ENCODE results near the gene NKX1-2.
"Not testable (repeated sequence)": the region's sequence is repeated elsewhere in the genome, so short reads cannot be mapped to it uniquely, and the experiment has no call there.

NKX1-2 gene

DNA sequence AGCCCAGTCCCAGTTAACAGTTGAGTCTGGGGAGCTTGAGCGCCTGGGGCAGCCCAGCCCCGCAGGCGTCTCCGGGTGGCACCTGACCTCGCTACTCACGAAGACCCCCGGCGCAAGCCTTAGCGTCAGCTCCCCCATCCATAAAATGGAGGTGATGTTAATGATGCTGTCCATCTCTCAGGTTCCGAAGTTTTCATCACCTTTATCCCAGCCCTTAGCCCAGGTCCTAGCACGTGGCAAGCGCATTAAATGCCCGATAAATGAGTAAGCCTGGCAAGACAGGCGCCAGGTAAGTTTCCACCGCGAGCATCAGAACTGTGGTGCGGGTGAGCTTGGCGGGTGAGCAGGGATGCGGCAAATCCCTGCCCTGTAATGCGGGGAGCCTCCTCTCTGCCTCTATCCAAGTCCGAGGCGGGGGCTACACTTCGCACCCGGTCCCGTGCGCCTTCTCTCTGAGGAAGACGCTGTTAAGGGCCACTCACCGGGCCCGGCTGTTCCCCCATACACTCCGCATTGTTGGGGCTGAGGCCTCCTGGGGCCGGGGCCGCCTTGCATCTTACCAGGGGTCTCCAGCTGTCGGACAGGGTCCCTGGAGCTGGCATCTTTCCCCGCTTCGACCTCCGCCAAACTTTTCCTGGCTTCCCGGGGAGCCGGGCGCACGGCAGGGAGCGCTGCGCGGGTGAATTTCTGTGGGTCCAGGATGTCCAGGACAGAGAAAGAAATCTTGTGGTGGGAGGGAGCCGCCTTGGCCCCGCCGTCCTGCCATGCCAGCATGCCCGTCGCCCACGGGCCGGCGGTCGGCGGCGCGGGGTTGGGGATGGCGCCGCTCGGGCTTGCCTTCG lies 444 bp downstream of the NKX1-2 start:
- DNase-seq (ENCODE audit: low read depth in 2 of 2), result no peak

DNA sequence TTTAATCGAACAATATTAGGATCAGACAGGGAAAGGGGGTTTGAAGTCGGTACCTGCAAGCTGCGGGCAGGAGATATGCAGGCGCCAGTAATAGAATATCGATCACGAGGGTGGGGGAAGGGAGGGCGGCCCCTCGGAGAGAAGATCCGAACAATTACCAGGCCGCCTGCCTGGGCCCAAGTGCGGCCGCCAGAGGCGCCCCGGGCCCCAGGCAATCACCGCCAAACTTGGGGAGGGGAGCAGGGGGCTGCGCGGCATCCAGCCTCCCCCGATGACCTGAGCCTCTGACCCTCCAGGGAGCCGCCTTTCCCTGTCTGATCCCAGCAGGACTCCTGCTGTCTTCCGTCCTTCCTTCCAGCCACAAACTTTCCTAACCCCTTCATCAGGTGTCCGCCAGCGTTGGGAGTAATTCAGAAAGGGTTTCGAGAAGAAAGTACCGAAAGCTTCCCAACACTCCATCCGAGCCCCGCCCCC lies 1.1 kb downstream of the NKX1-2 start:
- no peak for DNase-seq (ENCODE audit: low read depth in 2 of 2)

DNA sequence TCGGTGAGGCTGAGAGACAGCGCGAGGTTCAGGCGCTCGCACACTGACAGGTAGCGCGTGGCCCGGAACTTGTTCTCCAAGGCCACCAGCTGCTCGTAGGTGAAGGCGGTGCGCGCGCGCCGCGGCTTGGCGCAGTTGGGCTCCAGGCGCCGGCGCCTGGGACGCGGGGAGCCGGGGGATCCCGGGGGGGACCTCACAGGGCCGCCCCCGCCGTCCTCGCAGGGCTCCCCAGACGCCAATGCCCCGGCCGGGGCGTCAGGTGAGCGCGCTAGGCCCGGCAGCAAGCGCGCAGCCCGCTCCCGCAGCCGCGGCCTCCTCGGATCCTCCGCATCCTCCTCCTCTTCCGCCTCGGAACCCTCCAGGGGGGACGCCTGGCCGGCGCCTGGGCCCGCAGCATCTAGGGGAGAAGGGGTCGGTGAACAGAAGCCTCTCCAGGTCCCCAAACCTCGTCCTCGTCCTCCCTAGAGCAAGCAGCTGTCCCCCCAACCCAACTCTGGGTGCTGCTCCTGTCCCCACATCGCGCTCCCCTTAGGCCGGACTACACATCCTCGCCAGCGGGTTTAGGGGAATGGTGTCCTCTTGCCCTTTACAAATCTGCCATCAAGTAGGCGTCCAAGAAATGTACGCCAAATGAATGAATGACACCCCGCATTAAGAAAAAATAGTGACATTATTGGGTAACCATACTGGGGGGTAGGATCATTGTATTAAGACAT lies 1.9 kb downstream of the NKX1-2 start:
- no peak for DNase-seq (ENCODE audit: low read depth in 2 of 2)

DNA sequence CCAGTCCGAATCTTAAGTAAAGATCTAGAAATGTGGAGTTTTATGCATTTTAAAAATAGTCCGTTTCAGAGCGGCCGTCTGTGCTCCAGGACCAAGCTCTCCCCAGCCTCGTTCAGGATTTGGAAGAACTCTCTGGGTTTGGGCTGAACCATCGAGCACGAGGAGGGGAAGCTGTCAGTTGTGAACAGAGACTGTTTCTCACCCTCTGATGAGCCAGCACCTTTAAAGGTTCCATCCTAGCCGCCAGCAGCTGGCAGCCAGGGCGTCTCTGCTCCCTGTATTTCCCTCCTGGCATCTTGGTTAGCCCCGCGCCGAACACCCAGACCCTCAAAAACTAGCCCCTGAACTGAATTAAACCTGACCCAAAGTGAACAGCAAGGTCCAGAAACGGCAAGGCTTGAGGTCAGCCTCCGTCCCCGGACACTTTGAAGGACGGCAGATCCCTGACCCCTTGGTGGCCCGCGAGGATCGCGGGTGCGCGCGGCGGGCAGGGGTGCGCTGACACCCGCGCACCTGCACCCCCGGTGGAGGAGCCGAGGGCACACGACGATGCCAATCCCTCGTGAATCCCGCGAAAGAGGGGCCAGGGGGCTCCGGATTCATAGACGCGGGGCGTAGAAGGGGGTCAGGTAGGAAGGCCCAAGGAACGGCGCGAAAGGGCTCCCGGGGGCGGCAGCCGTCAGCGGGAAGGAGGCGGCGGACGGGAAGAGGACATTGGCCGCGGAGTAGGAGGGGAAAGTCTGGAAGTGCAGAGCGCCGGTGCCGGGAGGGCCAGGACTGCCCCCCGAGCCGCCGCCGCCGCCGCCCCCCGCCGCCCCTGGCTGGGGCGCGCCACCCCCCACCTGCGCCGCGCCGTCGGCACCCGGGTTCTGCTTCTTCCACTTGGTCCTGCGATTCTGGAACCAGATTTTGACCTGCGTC lies 2.7 kb downstream of the NKX1-2 start:
- DNase-seq (ENCODE audit: low read depth in 2 of 2), result no peak

DNA sequence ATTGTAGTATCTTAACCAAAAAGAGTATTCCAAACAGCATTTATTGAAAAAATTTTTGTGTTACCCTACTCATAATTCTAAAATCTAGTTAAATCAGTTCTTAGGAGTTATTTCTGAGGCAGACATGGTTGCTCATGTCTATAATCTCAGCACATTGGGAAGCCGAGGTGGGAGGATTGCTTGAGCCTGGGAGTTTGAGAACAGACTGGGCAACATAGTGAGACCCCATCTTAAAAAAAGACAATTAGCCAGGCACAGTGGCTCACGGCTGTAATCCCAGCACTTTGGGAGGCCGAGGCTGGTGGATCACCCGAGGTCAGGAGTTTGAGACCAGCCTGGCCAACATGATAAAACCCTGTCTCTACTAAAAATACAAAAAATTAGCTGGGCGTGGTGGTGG lies 8.1 kb downstream of the NKX1-2 start:
- DNase-seq (ENCODE audit: low read depth in 2 of 2), result not testable (repeated sequence)

DNA sequence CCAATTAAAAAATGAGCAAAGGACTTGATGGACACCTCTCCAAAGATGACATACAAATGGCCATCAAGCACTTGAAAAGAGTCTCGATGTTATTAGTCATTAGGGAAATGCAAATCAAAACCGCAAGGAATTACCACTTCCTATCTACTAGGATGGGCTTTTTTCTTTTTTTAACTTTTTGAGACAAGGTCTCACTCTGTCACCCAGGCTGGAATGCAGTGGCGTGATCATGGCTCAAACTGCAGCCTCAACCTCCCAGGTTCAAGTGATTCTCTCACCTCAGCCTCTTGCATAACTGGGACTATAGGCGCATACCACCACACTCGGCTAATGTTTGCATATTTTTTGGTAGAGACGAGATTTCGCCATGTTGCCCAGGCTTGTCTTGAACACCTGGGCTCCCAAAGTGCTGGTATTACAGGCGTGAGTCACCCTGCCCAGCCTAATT lies 13.6 kb downstream of the NKX1-2 start:
- DNase-seq (ENCODE audit: low read depth in 2 of 2), result no peak

DNA sequence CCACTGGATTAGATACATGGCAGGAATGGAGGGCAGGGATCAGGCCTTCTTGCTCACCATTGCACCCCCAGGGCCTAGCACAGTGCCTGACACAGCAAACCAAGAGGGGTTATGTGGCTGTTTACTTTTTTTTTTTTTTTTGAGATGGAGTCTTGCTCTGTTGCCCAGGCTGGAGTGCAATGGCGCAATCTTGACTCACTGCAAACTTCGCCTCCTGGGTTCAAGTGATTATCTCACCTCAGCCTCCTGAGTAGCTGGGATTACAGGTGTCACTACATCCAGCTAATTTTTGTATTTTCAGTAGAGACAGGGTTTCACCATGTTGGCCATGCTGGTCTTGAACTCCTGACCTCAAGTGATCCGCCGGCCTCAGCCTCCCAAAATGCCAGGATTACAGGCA lies 14.2 kb downstream of the NKX1-2 start:
- DNase-seq (ENCODE audit: low read depth in 2 of 2), result not testable (repeated sequence)

DNA sequence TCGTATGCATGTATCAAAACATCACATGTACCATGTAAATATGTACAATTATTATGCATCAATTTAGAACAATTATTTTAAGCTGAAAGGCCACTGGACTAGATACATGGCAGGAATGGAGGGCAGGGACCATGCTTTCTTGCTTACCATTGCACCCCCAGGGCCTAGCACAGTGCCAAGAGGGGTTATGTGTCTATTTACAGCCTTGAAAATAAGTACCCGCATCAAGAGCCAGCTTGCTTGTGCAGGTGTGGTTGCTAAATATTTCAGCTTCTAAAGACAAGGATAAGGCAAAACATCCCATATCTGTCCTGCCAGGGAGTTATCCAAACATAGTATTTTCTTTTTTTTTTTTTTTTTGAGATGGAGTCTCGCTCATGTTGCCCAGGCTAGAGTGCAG lies 16.4 kb downstream of the NKX1-2 start:
- no peak for DNase-seq (ENCODE audit: low read depth in 2 of 2)

DNA sequence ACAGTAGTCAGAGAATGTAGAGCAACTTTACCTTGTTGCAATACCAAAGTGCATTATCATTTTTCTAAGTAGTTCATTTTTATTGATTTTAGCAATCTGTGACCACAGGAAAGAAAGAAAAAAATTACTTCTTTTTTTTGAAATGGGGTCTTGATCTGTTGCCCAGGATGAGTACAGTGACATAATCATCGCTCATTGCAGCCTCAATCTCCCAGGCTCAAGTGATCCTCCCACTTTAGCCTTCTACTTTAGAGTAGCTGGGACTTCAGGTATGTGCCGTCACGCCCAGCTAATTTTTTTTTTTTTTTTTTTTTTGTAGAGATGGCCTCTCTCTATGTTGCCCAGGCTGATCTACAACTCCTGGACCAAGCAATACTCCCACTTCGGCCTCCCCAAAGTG lies 19.8 kb downstream of the NKX1-2 start:
- DNase-seq (ENCODE audit: low read depth in 2 of 2), result no peak

DNA sequence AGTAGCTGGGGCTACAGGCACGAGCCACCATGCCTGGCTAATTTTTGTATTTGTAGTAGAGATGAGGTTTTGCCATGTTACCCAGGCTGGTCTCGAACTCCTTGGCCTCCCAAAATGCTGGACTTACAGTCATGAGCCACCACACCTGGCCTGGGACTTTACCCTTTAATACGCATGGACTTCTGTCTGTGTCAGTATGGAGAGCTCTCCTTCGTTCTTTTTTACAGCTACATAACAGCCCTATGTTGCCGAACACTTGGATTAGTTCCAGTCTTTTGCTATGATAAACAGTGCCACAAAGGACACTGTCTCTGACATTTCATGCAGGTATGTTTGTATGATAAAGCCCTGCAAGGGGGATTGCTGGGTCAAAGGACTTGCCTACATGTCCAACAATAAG lies 20.3 kb downstream of the NKX1-2 start:
- no peak for DNase-seq (ENCODE audit: low read depth in 2 of 2)

DNA sequence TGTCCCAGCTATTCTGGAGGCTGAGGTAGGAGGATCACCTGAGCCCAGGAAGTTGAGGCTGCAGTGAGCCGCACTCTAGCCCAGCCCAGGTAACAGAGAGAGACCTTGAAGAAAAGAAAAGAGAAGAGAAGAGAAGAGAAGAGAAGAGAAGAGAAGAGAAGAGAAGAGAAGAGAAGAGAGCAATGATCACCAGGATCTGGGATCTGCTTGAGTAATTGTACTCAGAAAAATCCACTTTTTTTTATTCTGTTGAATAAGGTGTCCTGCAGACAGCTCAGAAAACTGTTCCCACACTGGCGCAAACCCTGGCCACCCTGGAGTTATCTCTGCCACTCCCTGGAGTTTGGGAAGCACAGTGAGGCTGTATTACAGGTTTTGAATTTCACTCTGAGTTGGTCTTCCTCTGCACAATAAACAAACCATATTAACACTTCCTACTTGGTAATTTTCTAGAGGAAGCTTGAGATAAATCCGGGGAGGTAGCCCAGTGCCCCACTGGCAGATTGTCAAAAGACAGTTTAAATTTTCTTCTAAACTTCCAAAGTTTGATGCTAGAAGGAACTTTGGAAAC lies 21.5 kb downstream of the NKX1-2 start:
- no peak for DNase-seq (ENCODE audit: low read depth in 2 of 2)

DNA sequence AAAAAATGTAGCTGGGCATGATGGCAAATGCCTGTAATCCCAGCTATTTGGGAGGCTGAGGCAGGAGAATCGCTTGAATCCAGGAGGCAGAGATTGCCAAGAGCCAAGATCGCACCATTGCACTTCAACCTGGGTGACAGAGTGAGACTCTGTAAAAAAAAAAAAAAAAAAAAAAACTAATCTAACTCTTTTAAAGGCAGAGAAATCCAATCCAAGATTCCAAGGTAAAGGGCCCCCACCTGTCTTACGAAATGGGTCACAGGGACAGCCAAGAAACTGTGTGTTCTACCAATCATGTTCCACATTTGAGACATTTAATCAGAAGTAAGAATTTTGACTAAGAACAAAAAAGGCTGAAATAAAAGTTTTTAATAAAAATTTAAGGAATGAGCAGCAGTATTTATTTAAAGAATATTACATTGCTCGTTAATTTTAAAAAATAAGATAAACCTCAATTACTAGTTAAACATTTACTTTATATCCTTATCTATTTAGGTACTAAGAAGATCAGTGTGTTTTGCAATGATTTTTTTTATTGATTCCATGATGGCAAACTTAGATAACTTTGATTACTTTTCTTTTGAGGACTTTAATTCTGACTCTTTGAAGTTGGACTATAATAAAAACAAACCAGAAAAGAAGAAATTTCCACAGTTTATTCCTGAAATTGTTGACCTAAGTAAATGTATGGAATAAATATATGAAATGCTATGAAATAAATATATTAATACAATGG lies 24.4 kb downstream of the NKX1-2 start:
- DNase-seq (ENCODE audit: low read depth in 2 of 2), result no peak

DNA sequence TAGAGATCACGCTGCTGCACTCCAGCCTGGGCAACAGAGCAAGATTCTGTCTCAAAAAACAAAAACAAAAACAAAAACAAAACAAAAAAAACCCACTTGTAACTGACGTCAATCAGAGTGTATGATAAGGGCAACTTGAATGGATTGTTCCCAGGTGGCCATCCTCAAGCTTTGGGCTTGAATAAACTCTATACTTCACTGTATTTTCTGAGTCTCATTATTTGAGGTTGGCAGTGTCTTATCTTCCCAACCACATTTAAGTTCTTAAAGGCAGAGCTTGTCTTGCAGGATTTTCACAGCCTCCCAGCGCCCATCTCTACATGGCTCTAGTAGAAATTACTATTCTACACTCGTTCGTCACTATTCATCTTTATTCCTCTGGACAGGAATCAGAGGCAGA lies 26.0 kb downstream of the NKX1-2 start:
- DNase-seq (ENCODE audit: low read depth in 2 of 2), result no peak

DNA sequence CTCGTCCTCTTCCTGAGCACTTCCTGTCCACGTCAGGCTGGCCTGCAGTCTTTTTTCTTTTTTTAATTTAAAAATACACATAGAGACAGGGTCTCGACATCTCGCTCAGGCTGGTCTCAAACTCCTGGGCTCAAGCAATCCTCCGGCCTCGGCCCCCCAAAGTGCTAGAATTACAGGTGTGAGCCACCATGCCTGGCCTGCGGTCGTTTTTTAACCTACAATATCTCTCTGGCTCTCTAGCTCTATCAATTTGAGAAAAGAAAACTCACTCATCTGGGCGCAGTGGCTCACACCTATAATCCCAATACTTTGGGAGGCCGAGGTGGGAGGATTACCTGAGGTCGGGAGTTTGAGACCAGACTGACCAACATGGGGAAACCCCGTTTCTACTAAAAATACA lies 27.1 kb downstream of the NKX1-2 start:
- no peak for DNase-seq (ENCODE audit: low read depth in 2 of 2)

DNA sequence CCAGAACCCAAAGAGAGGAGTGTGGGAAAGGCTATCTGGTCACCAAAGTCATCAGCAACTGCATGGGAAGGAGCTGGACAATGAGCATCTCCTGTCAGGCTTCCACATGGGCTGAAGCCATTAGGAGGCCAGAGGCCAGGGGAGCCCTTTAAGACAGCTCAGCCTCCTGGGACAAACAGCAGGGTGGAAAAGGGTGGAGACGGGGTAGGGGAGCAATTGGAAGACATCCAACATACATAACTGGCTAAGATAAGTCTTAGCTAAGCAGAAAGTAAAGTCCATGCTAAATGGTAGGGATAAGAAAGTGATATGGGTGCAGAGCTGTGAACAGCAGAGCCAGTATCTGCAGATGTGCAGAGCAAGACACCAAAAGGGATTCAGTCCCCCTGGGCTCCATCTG lies 29.6 kb downstream of the NKX1-2 start:
- no peak for DNase-seq (ENCODE audit: low read depth in 2 of 2)

DNA sequence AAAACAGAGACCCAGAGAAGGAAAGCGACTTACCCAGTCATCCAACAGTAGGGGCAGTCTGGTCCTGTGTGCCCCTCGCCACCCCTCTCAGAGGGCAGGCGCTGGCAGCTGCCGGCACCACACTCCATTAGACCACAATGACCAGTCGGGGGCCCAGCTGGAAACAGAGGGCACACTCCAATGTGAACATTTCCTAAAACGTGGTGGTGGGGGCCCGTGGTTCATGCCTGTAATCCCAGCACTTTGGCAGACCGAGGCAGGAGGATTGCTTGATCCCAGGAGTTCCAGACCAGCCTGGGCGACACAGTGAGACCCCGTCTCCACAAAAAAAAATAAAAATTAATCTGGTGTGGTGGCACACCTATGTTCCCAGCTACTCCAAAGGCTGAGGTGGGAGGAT lies 30.2 kb downstream of the NKX1-2 start:
- no peak for DNase-seq (ENCODE audit: low read depth in 2 of 2)

DNA sequence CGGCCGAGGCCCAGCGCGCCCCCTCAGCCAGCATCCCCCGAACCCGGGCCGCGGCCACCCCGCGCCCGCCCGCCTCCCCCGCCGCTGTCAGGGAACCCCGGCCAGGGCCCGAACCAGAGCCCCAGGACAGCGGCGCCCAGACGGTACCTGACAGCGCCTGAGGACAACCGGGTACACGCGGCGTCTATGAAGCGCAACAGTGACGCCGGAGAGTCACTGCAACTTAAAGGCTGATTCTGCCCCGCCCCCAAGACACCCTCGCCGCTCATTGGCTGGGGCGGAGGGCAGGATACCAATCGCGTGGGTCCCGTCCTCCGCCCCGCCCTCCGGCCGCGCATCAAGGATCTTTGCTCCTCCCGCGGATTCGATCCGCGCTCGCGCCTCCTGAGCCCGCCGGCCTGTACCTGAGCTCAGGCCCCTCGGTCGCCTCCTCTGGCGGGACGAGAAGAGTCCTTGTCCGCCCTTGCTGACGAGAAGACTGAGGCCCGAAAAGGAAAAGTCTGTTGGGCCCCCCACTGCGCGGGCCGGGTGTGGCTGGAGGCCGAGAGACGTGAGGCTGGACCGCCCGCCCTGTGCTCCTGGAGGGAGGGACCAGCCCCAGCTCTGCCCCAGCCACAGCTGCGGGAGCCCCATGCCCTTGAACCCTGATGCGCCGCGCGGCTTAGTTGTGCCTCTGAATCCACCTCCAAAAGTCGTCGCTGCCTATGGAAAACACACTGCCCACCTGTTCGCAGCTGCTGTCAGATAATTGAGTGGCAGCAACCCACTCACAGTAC lies 30.9 kb downstream of the NKX1-2 start, which contains the start of gene OAT:
Gene OAT, minus strand, starts transcription at position 198 of the 776 bp plus-strand sequence. CDS start 6,752 bp downstream, outside the sequence.
- DNase-seq (ENCODE audit: low read depth in 2 of 2), result peak; percentile 94 to 96

DNA sequence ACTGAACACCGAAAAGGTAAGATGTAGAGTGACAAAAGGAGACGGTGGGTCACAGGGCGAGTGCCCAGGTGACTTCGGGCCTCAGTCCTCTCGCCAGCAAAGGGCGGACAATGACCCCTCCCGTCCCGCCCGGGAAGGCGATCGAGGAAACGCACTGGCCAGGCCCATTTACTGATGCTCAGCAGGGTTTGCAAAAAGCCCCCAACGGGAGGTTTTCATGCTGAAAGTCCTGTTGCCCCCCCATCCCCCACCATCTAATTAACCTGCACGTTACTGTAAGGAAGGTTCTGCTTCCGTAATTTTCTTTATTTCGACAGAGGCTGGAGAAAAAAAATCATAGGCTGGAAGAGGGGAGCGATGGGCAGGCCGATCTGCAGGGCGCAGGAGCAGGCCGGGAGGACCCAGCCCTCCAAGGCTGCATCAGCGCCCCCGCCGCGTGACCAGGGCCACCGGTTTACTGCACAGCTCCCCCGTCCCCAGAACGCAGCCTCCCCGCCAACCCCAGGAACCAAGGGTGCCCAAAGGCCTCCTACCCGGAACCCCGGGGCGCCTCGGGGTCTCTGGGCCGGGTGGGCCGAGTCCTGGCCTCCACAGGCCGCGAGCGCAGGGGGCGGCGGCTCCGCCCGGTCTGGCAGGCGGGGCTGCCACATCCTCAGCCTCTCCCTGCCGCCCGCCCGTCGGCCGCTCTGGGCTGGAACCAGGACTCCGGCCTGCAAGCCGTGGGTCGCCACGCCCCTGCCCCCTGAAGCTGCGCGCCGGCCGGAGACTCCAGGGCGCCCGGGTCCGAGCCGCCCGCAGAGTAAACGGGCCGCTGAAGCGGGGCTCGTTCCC lies 31.7 kb downstream of the NKX1-2 start:
- DNase-seq (ENCODE audit: low read depth in 2 of 2), result peak; percentile 20 to 37

DNA sequence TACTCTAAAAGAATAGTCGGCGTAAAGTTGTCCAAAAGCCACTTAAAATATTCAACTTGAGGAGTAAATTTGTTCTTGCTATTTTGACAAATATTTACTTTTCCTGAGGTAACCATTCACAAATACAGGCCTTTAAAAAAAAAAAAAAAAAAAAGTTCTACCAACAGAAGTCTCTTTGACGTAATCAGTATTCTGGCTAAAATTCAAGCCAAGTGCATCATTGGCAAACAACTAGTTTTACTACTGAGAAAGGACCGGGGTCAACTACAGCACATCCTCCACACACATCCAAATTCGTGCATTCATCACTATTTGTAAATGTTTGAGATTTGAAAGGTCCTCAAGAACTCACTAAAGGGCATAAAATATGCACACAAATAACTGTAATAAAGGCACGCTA lies 33.1 kb downstream of the NKX1-2 start:
- no peak for DNase-seq (ENCODE audit: low read depth in 2 of 2)

Data from stimulated activated CD8-positive, alpha-beta memory T cell treated with anti-CD3 and anti-CD28 coated beads, Interleukin-2, amount 100 ng/mL, for 48 hours (primary cell).